Right cardiac atrium (tissue), 5 donors: ENCODE measurements around the gene RSAD2. TPM values are rescaled to one million over a fixed set of nuclear protein-coding genes. Genes with fewer than 3 reads are reported as not detected.

Experiments used
- ATAC-seq, 2 donors: fragments of 200-7000 bp; cut with Tn5 transposase; one replicate each; pipeline versions ENCODE4 v1.8.0 to v1.9.1; 2020; ENCODE audit warnings: moderate library complexity in 2 of 2, mild to moderate bottlenecking in 1 of 2
- DNase-seq, 3 donors: peaks; one replicate each; pipeline ENCODE4 v3.0.0-alpha.2; 2020
- H3K27ac ChIP-seq: one replicate; pipeline ENCODE4 v1.5.1; 2013; ENCODE audit warnings: mild to moderate bottlenecking, low read length, control low read depth, moderate library complexity
- H3K27me3 ChIP-seq: one replicate; pipeline ENCODE4 v1.6.1; 2013; ENCODE audit not compliant: control insufficient read depth, insufficient read depth
- H3K4me1 ChIP-seq: one replicate; pipeline ENCODE4 v1.6.1; 2013; ENCODE audit warnings: low read length; ENCODE audit not compliant: control insufficient read depth, insufficient read depth
- H3K4me3 ChIP-seq: one replicate; pipeline ENCODE4 v1.5.1; 2013; ENCODE audit warnings: low read length, control low read depth
- H3K9me3 ChIP-seq: one replicate; pipeline ENCODE4 v1.6.1; 2013; ENCODE audit warnings: low read length; ENCODE audit not compliant: control insufficient read depth
- WGBS: extraction: QIAGEN DNeasy Blood & Tissue Kit; methylation state at CpG from one replicate; pipeline ENCODE4 v1.1.7; 2013; 5-methylcytosine and 5-hydroxymethylcytosine counted together
- intact Hi-C, 4 donors: fragments of 100-400 bp; cut with DNase I; formaldehyde crosslinking; loops; one replicate each; pipeline versions ENCODE4 v1.11.0 to v1.14.0; 2022 to 2023
- polyA plus RNA-seq: library from polyadenylated mRNA; stranded (reverse); fragments of 200-250 nt; gene quantifications from one replicate; pipeline ENCODE4 v1.2.3, GENCODE V29; 2013
- total RNA-seq, 4 donors: library from RNA; stranded (reverse); fragmentation: NEBNext Ultra II Directional; extraction: Animal tissue kit (Norgen Biotek cat#: 25700); gene quantifications; one replicate each; pipeline ENCODE4 v1.2.1, GENCODE V29; 2021
- donor health status: healthy with polysubstance abuse.
- donor health status: DM: no; HTN: yes; CAD: no.
- donor health status: DM: no; HTN: no; CAD: no.
- donor health status: DM: no; HTN: yes; CAD: no; lungs with severe emphysema.
- donor health status: DM: yes; HTN: yes; CAD: no.

RSAD2 gene
- total and polyA plus RNA-seq, 5 donors: 1.6 to 6.4 (median 4.0) TPM

GRCh38 chr2:6917761-6918421, 40.3 kb downstream of the RSAD2 start:
- DNase-seq (peak; percentile 29 to 71 (median 63)), ATAC-seq (peak; percentile 49 to 58)
- peak overlapping the region; percentile 25 for H3K27ac ChIP-seq
- H3K27me3 ChIP-seq: no peaks in the 10 kb centered on the region
- no peaks in the 10 kb centered on the region for H3K9me3 ChIP-seq
- peaks cover 4% of the 10 kb centered on the region for H3K4me1 ChIP-seq
- peak overlapping the region; percentile 69 for H3K4me3 ChIP-seq
- WGBS: under 1% methylated on average over 68 of the region's 68 CpGs
- intact Hi-C loops: loop anchor here in 2 of 4 donors (5.0 kb wide), 2 partner anchors 89 to 119 kb away; no protein-coding TSS in a partner anchor

- intact Hi-C loops: loop anchor here in 2 of 4 donors (5.0 kb wide), 2 partner anchors 87 to 117 kb away; no protein-coding TSS in a partner anchor
- Histone ChIP-seq H3K27ac (no peak overlapping the region), H3K4me1 (peaks cover 5% of the 10 kb centered on the region), H3K9me3 (no peaks in the 10 kb centered on the region), H3K4me3 (no peak overlapping the region), H3K27me3 (no peaks in the 10 kb centered on the region)
- 72% methylated on average over 12 of the region's 12 CpGs for WGBS
- ATAC-seq (no peak), DNase-seq (no peak)
These were observed 42.5 kb downstream of the RSAD2 start for GRCh38 chr2:6919901-6920742.

- ATAC-seq (no peak), DNase-seq (no peak)
- 68% methylated on average over 4 of the region's 4 CpGs for WGBS
- H3K4me1 ChIP-seq: peaks cover 8% of the 10 kb centered on the region
- no peak overlapping the region for H3K4me3 ChIP-seq
- no peaks in the 10 kb centered on the region for H3K9me3 ChIP-seq
- H3K27me3 ChIP-seq: no peaks in the 10 kb centered on the region
- intact Hi-C loops: no loop called here
- H3K27ac ChIP-seq: no peak overlapping the region
These were observed 43.1 kb downstream of the RSAD2 start for GRCh38 chr2:6920743-6921064.

GRCh38 chr2:6921321-6921922, 43.8 kb downstream of the RSAD2 start:
- H3K4me1 ChIP-seq: peaks cover 8% of the 10 kb centered on the region

GRCh38 chr2:6922201-6922656, 44.7 kb downstream of the RSAD2 start:
- Histone ChIP-seq H3K9me3 (no peaks in the 10 kb centered on the region), H3K4me1 (peaks cover 9% of the 10 kb centered on the region), H3K27ac (no peak overlapping the region), H3K27me3 (no peaks in the 10 kb centered on the region), H3K4me3 (no peak overlapping the region)
- WGBS: 81% methylated on average over 8 of the region's 8 CpGs
- ATAC-seq (no peak), DNase-seq (no peak)
- intact Hi-C loops: no loop called here

More at GRCh38 chr2:6921321-6921922, 43.8 kb downstream of the RSAD2 start:
- 55% methylated on average over 11 of the region's 11 CpGs for WGBS
- H3K27ac ChIP-seq: no peak overlapping the region
- no peaks in the 10 kb centered on the region for H3K27me3 ChIP-seq
- intact Hi-C loops: no loop called here
- H3K4me3 ChIP-seq: no peak overlapping the region
- DNase-seq (no peak), ATAC-seq (peak in 1 of 2 donors; percentile 12)
- no peaks in the 10 kb centered on the region for H3K9me3 ChIP-seq

GRCh38 chr2:6923319-6923718, 45.7 kb downstream of the RSAD2 start:
- H3K27ac ChIP-seq: no peak overlapping the region
- 67% methylated on average over 10 of the region's 10 CpGs for WGBS
- DNase-seq (no peak), ATAC-seq (peak; percentile 28 to 37)
- H3K4me3 ChIP-seq: no peak overlapping the region
- peaks cover 13% of the 10 kb centered on the region for H3K4me1 ChIP-seq
- H3K27me3 ChIP-seq: no peaks in the 10 kb centered on the region
- H3K9me3 ChIP-seq: no peaks in the 10 kb centered on the region
- intact Hi-C loops: no loop called here

GRCh38 chr2:6924101-6924923, 46.7 kb downstream of the RSAD2 start:
- DNase-seq: no peak
- Histone ChIP-seq H3K4me3 (no peak overlapping the region), H3K27ac (no peak overlapping the region), H3K9me3 (no peaks in the 10 kb centered on the region), H3K27me3 (no peaks in the 10 kb centered on the region), H3K4me1 (peaks cover 16% of the 10 kb centered on the region)
- no peak for ATAC-seq
- WGBS: 93% methylated on average over 19 of the region's 19 CpGs
- intact Hi-C loops: no loop called here

- WGBS: 63% methylated on average over 7 of the region's 7 CpGs
- Histone ChIP-seq H3K4me3 (no peak overlapping the region), H3K27ac (no peak overlapping the region), H3K9me3 (no peaks in the 10 kb centered on the region), H3K27me3 (no peaks in the 10 kb centered on the region), H3K4me1 (peaks cover 16% of the 10 kb centered on the region)
- DNase-seq (no peak), ATAC-seq (no peak)
- intact Hi-C loops: no loop called here
These were observed 47.4 kb downstream of the RSAD2 start for GRCh38 chr2:6924924-6925409.

- DNase-seq (no peak), ATAC-seq (no peak)
- Histone ChIP-seq H3K27me3 (no peaks in the 10 kb centered on the region), H3K9me3 (no peaks in the 10 kb centered on the region), H3K4me1 (peaks cover 16% of the 10 kb centered on the region), H3K4me3 (no peak overlapping the region), H3K27ac (no peak overlapping the region)
- WGBS: 80% methylated on average over 14 of the region's 14 CpGs
- intact Hi-C loops: no loop called here
These were observed 48.6 kb downstream of the RSAD2 start for GRCh38 chr2:6926071-6926732.

GRCh38 chr2:6927186-6927585, 49.6 kb downstream of the RSAD2 start:
- peak overlapping the region; percentile 51 for H3K27ac ChIP-seq
- no peaks in the 10 kb centered on the region for H3K27me3 ChIP-seq
- intact Hi-C loops: no loop called here
- 24% methylated on average over 3 of the region's 3 CpGs for WGBS
- ATAC-seq: peak; percentile 59 to 73
- peaks cover 13% of the 10 kb centered on the region for H3K4me1 ChIP-seq
- H3K4me3 ChIP-seq: no peak overlapping the region
- no peak for DNase-seq
- H3K9me3 ChIP-seq: no peaks in the 10 kb centered on the region
